Immature natural killer cell (primary cell): ENCODE measurements around the gene RAC2. TPM values are rescaled to one million over a fixed set of nuclear protein-coding genes. Genes with fewer than 3 reads are reported as not detected.

Experiments
- DNase-seq, 3 donors: peaks; one replicate each; pipeline ENCODE4 v3.0.0; 2022; ENCODE audit warnings: mixed read lengths in 1 of 3
- H3K27ac Mint-ChIP-seq, 6 donors: one replicate each; pipeline ENCODE4 v1.8.0; 2020; ENCODE audit warnings: mixed read lengths in 6 of 6, mild to moderate bottlenecking in 5 of 6, inconsistent platforms in 4 of 6, moderate library complexity in 3 of 6
- H3K27me3 Mint-ChIP-seq, 3 donors: one replicate each; pipeline ENCODE4 v1.8.0; 2020 to 2021; ENCODE audit warnings: low read depth in 3 of 3, mild to moderate bottlenecking in 3 of 3, mixed read lengths in 3 of 3, moderate library complexity in 3 of 3, inconsistent platforms in 1 of 3
- H3K36me3 Mint-ChIP-seq, 3 donors: one replicate each; pipeline ENCODE4 v1.8.0; 2020; ENCODE audit warnings: mixed read lengths in 3 of 3, inconsistent platforms in 2 of 3, mild to moderate bottlenecking in 2 of 3
- H3K4me1 Mint-ChIP-seq, 2 donors: one replicate each; pipeline ENCODE4 v1.8.0; 2020; ENCODE audit warnings: inconsistent platforms in 2 of 2, mild to moderate bottlenecking in 2 of 2, mixed read lengths in 2 of 2, moderate library complexity in 1 of 2
- H3K4me3 Mint-ChIP-seq, 5 donors: one replicate each; pipeline ENCODE4 v1.8.0; 2020; ENCODE audit warnings: mild to moderate bottlenecking in 5 of 5, mixed read lengths in 5 of 5, inconsistent platforms in 3 of 5, moderate library complexity in 3 of 5
- H3K9me3 Mint-ChIP-seq, 6 donors: one replicate each; pipeline ENCODE4 v1.8.0; 2020; ENCODE audit warnings: mild to moderate bottlenecking in 6 of 6, mixed read lengths in 6 of 6, inconsistent platforms in 4 of 6, moderate library complexity in 3 of 6
- polyA plus RNA-seq, 3 donors: library from polyadenylated mRNA; unstranded; fragments of 300-500 nt; fragmentation: Illumina TruSeq; gene quantifications; one replicate each; pipeline ENCODE4 v1.2.3, GENCODE V29; 2021

RAC2 gene
- 1,000 to 10,000 TPM in 2 of 3 donors, 100 to 1,000 TPM in 1; 962 to 1,843 (median 1,262) TPM for polyA plus RNA-seq

GRCh38 chr22:37244114-37244921 lies at the start of gene RAC2:
Gene RAC2, minus strand, starts transcription at chr22:37244269. Its CDS starts 121 bp downstream, at chr22:37244148.
- Mint-ChIP-seq H3K4me3 (peak within 1 kb of the TSS; percentile 88 to 99 (median 98)), H3K4me1 (peaks cover 56 to 57% of the 10 kb centered on the region in 2 donors), H3K27ac (peak within 1 kb of the TSS; percentile 95 to 99 (median 98)), H3K9me3 (no peaks in the 10 kb centered on the region), H3K27me3 (peaks cover 15 to 34% (median 20%) of the 10 kb centered on the region in 3 donors), H3K36me3 (peaks cover 4 to 19% (median 13%) of the 10 kb centered on the region in 3 donors)
- DNase-seq, result peak; percentile 82 to 83 (median 82)

GRCh38 chr22:37293172-37293571 lies 49.1 kb upstream of the RAC2 start:
- peaks cover 0 to 3% (median 2%) of the 10 kb centered on the region in 3 donors for H3K27me3 Mint-ChIP-seq
- DNase-seq, result no peak
- H3K36me3 Mint-ChIP-seq, result peaks cover 7 to 49% (median 24%) of the 10 kb centered on the region in 3 donors
- peaks cover 67 to 71% of the 10 kb centered on the region in 2 donors for H3K4me1 Mint-ChIP-seq
- peak overlapping the region in 3 of 6 donors; percentile 63 to 76 (median 75) for H3K27ac Mint-ChIP-seq
- no peak overlapping the region for H3K4me3 Mint-ChIP-seq
- peaks cover 0 to 1% (median 0%) of the 10 kb centered on the region in 6 donors for H3K9me3 Mint-ChIP-seq

- no peak for DNase-seq
- Mint-ChIP-seq H3K4me1 (peaks cover 67 to 70% of the 10 kb centered on the region in 2 donors), H3K9me3 (no peaks in the 10 kb centered on the region), H3K36me3 (peaks cover 5 to 47% (median 18%) of the 10 kb centered on the region in 3 donors), H3K27ac (peak overlapping the region in 2 of 6 donors; percentile 76 to 86), H3K27me3 (peaks cover 0 to 3% (median 2%) of the 10 kb centered on the region in 3 donors), H3K4me3 (no peak overlapping the region)
Observed at GRCh38 chr22:37292641-37293040, 48.6 kb upstream of the RAC2 start.

GRCh38 chr22:37291559-37292298 lies 47.7 kb upstream of the RAC2 start:
- peak overlapping the region in 4 of 6 donors; percentile 16 to 86 (median 51) for H3K27ac Mint-ChIP-seq
- peaks cover 70% of the 10 kb centered on the region in 2 donors for H3K4me1 Mint-ChIP-seq
- no peak overlapping the region for H3K4me3 Mint-ChIP-seq
- H3K9me3 Mint-ChIP-seq, result no peaks in the 10 kb centered on the region
- H3K27me3 Mint-ChIP-seq, result peaks cover 0 to 3% (median 2%) of the 10 kb centered on the region in 3 donors
- no peak for DNase-seq
- peaks cover 5 to 46% (median 18%) of the 10 kb centered on the region in 3 donors for H3K36me3 Mint-ChIP-seq

- Mint-ChIP-seq H3K36me3 (peaks cover 5 to 51% (median 18%) of the 10 kb centered on the region in 3 donors), H3K9me3 (no peaks in the 10 kb centered on the region), H3K4me3 (no peak overlapping the region), H3K4me1 (peaks cover 77 to 78% of the 10 kb centered on the region in 2 donors), H3K27ac (peak overlapping the region in 3 of 6 donors; percentile 16 to 86 (median 30)), H3K27me3 (peaks cover 0 to 3% (median 2%) of the 10 kb centered on the region in 3 donors)
- no peak for DNase-seq
Observed at GRCh38 chr22:37290737-37291136, 46.7 kb upstream of the RAC2 start.

- H3K4me3 Mint-ChIP-seq, result peak overlapping the region in 4 of 5 donors; percentile 24 to 63 (median 58)
- H3K36me3 Mint-ChIP-seq, result peaks cover 5 to 46% (median 18%) of the 10 kb centered on the region in 3 donors
- peak overlapping the region; percentile 44 to 87 (median 82) for H3K27ac Mint-ChIP-seq
- peaks cover 88 to 92% of the 10 kb centered on the region in 2 donors for H3K4me1 Mint-ChIP-seq
- DNase-seq, result no peak
- H3K27me3 Mint-ChIP-seq, result peaks cover 3 to 7% (median 3%) of the 10 kb centered on the region in 3 donors
- H3K9me3 Mint-ChIP-seq, result no peaks in the 10 kb centered on the region
Observed at GRCh38 chr22:37289156-37289735, 45.2 kb upstream of the RAC2 start.

- Mint-ChIP-seq H3K27me3 (peaks cover 3 to 9% (median 7%) of the 10 kb centered on the region in 3 donors), H3K4me3 (peak overlapping the region in 3 of 5 donors; percentile 22 to 63 (median 53)), H3K9me3 (no peaks in the 10 kb centered on the region), H3K4me1 (peaks cover 91 to 95% of the 10 kb centered on the region in 2 donors), H3K27ac (peak overlapping the region in 4 of 6 donors; percentile 44 to 85 (median 84)), H3K36me3 (peaks cover 5 to 46% (median 18%) of the 10 kb centered on the region in 3 donors)
- DNase-seq, result no peak
Observed at GRCh38 chr22:37288521-37288920, 44.5 kb upstream of the RAC2 start.

- peaks cover 91 to 95% of the 10 kb centered on the region in 2 donors for H3K4me1 Mint-ChIP-seq
- peaks cover 5 to 11% (median 11%) of the 10 kb centered on the region in 3 donors for H3K27me3 Mint-ChIP-seq
- H3K36me3 Mint-ChIP-seq, result peaks cover 8 to 44% (median 21%) of the 10 kb centered on the region in 3 donors
- peak overlapping the region in 2 of 5 donors; percentile 35 to 69 for H3K4me3 Mint-ChIP-seq
- H3K9me3 Mint-ChIP-seq, result no peaks in the 10 kb centered on the region
- no peak for DNase-seq
- H3K27ac Mint-ChIP-seq, result peak overlapping the region; percentile 23 to 98 (median 75)
Observed at GRCh38 chr22:37287550-37287951, 43.5 kb upstream of the RAC2 start.

- H3K4me3 Mint-ChIP-seq, result peak overlapping the region; percentile 96 to 99 (median 98)
- no peak for DNase-seq
- peaks cover 95% of the 10 kb centered on the region in 2 donors for H3K4me1 Mint-ChIP-seq
- H3K36me3 Mint-ChIP-seq, result peaks cover 4 to 35% (median 12%) of the 10 kb centered on the region in 3 donors
- peaks cover 5 to 11% (median 11%) of the 10 kb centered on the region in 3 donors for H3K27me3 Mint-ChIP-seq
- H3K9me3 Mint-ChIP-seq, result no peaks in the 10 kb centered on the region
- H3K27ac Mint-ChIP-seq, result peak overlapping the region; percentile 88 to 100 (median 96)
Observed at GRCh38 chr22:37285937-37286336, 41.9 kb upstream of the RAC2 start.

GRCh38 chr22:37284805-37285355 lies 40.8 kb upstream of the RAC2 start:
- Mint-ChIP-seq H3K27me3 (peaks cover 5 to 11% (median 11%) of the 10 kb centered on the region in 3 donors), H3K9me3 (no peaks in the 10 kb centered on the region), H3K36me3 (peaks cover 4 to 30% (median 11%) of the 10 kb centered on the region in 3 donors), H3K4me1 (peaks cover 95% of the 10 kb centered on the region in 2 donors), H3K4me3 (peak overlapping the region; percentile 96 to 99 (median 98)), H3K27ac (peak overlapping the region; percentile 93 to 100 (median 98))
- DNase-seq, result peak; percentile 75 to 81 (median 76)

- DNase-seq, result no peak
- peak overlapping the region; percentile 93 to 100 (median 98) for H3K27ac Mint-ChIP-seq
- no peaks in the 10 kb centered on the region for H3K9me3 Mint-ChIP-seq
- H3K27me3 Mint-ChIP-seq, result peaks cover 7 to 14% (median 11%) of the 10 kb centered on the region in 3 donors
- H3K4me1 Mint-ChIP-seq, result peaks cover 95% of the 10 kb centered on the region in 2 donors
- H3K36me3 Mint-ChIP-seq, result peaks cover 4 to 25% (median 7%) of the 10 kb centered on the region in 3 donors
- peak overlapping the region; percentile 96 to 99 (median 98) for H3K4me3 Mint-ChIP-seq
Observed at GRCh38 chr22:37284126-37284804, 40.2 kb upstream of the RAC2 start.

GRCh38 chr22:37283393-37283937 lies 39.4 kb upstream of the RAC2 start:
- peak overlapping the region; percentile 96 to 99 (median 98) for H3K4me3 Mint-ChIP-seq
- peaks cover 7 to 16% (median 14%) of the 10 kb centered on the region in 3 donors for H3K27me3 Mint-ChIP-seq
- H3K36me3 Mint-ChIP-seq, result peaks cover 4 to 20% (median 5%) of the 10 kb centered on the region in 3 donors
- DNase-seq, result peak in 1 of 3 donors; percentile 58
- peak overlapping the region; percentile 93 to 100 (median 99) for H3K27ac Mint-ChIP-seq
- no peaks in the 10 kb centered on the region for H3K9me3 Mint-ChIP-seq
- H3K4me1 Mint-ChIP-seq, result peaks cover 95% of the 10 kb centered on the region in 2 donors
